Mucosa of descending colon (tissue), 3 donors: ENCODE results near the gene NISCH. TPM values are rescaled to one million over a fixed set of nuclear protein-coding genes. Genes with fewer than 3 reads are reported as not detected.

Experiments
- ATAC-seq: fragments of 200-7000 bp; cut with Tn5 transposase; one replicate; pipeline ENCODE4 v1.9.1; 2020; ENCODE audit warnings: mild to moderate bottlenecking, moderate library complexity
- DNase-seq, 3 donors: peaks; one replicate each; pipeline ENCODE4 v3.0.0-alpha.2; 2020
- H3K36me3 ChIP-seq: fragments of 200-600 bp; one replicate; pipeline ENCODE4 v1.8.0; 2021; ENCODE audit warnings: low read depth, mild to moderate bottlenecking
- H3K4me1 ChIP-seq: fragments of 200-600 bp; one replicate; pipeline ENCODE4 v1.8.0; 2021; ENCODE audit warnings: low read depth, mild to moderate bottlenecking
- H3K4me3 ChIP-seq: fragments of 200-600 bp; one replicate; pipeline ENCODE4 v1.8.0; 2021; ENCODE audit warnings: mild to moderate bottlenecking
- H3K9me3 ChIP-seq: fragments of 200-600 bp; one replicate; pipeline ENCODE4 v1.8.0; 2021; ENCODE audit warnings: mild to moderate bottlenecking
- intact Hi-C, 2 donors: fragments of 100-400 bp; cut with DNase I in 1 of 2; cut with micrococcal nuclease in 1 of 2; formaldehyde crosslinking; loops; one replicate each; pipeline versions ENCODE4 v1.11.0 to v1.11.1; 2022; cut with DNase I, micrococcal nuclease
- total RNA-seq, 3 donors: library from RNA; stranded (reverse); fragmentation: NEBNext Ultra II Directional in 2 of 3; extraction: Animal tissue kit (Norgen Biotek cat#: 25700) in 2 of 3; gene quantifications; one replicate each; pipeline versions ENCODE4 v1.2.1 to v1.2.4, GENCODE V29; 2021 to 2023
- TF ChIP-seq, protein P1 (sequence below): fragments of 200-600 bp; IDR thresholded peaks from one replicate; pipeline ENCODE4 v1.8.0; 2022; ENCODE audit warnings: antibody characterized with exemption, mild to moderate bottlenecking
- donor health status: DM: no; HTN: no; CAD: no; lungs with moderate emphysema.
- donor health status: DM: no; HTN: no; CAD: no.
- donor health status: DM: no; HTN: yes; CAD: no.

Gene NISCH
- total RNA-seq, 3 donors from 2014 or later = 57.6 to 91.0 (median 72.1) TPM

GRCh38 chr3:52517796-52518722 is 62.7 kb downstream of the NISCH start:
- H3K4me1 ChIP-seq = peaks cover 2% of the 10 kb centered on the region
- no peaks in the 10 kb centered on the region for H3K36me3 ChIP-seq
- TF ChIP-seq, protein P1, sequence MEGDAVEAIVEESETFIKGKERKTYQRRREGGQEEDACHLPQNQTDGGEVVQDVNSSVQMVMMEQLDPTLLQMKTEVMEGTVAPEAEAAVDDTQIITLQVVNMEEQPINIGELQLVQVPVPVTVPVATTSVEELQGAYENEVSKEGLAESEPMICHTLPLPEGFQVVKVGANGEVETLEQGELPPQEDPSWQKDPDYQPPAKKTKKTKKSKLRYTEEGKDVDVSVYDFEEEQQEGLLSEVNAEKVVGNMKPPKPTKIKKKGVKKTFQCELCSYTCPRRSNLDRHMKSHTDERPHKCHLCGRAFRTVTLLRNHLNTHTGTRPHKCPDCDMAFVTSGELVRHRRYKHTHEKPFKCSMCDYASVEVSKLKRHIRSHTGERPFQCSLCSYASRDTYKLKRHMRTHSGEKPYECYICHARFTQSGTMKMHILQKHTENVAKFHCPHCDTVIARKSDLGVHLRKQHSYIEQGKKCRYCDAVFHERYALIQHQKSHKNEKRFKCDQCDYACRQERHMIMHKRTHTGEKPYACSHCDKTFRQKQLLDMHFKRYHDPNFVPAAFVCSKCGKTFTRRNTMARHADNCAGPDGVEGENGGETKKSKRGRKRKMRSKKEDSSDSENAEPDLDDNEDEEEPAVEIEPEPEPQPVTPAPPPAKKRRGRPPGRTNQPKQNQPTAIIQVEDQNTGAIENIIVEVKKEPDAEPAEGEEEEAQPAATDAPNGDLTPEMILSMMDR = no peak
- no peak for ATAC-seq
- no peak overlapping the region for H3K4me3 ChIP-seq
- intact Hi-C loops = no loop called here
- no peak for DNase-seq
- no peaks in the 10 kb centered on the region for H3K9me3 ChIP-seq

DNA sequence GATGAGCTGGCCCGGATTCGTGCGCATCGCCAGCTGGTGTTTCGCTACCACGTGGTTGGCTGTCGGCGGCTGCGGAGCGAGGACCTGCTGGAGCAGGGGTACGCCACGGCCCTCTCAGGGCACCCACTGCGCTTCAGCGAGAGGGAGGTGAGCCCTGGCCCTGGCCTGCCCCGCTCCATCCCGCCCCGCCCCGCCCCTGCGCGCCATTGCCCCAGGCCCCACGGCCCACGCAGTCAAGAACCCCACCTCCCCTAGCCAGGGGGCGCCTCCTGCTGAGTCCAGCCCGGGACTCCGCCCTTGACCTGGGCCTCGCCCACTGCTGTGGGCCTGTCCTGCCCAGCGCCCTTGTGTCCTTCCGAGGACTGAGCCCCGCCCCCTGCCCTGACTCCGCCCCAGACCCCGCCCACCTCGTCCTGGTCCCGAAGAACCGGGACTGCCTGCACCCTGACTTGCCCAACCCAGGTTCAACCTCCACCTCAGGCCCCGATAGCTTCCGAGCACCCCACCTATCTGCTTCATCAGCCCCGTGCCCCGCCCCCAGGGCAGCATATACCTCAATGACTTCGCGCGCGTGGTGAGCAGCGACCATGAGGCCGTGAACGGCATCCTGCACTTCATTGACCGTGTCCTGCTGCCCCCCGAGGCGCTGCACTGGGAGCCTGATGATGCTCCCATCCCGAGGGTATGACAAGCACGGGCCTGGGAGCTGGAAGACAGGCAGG is 63.5 kb downstream of the NISCH start:
- intact Hi-C loops = no loop called here
- Histone ChIP-seq H3K36me3 (no peaks in the 10 kb centered on the region), H3K9me3 (no peaks in the 10 kb centered on the region), H3K4me1 (peaks cover 2% of the 10 kb centered on the region), H3K4me3 (no peak overlapping the region)
- ATAC-seq (peak; percentile 68), DNase-seq (peak in 2 of 3 donors; percentile 63)
- TF ChIP-seq, protein P1 = no peak

DNA sequence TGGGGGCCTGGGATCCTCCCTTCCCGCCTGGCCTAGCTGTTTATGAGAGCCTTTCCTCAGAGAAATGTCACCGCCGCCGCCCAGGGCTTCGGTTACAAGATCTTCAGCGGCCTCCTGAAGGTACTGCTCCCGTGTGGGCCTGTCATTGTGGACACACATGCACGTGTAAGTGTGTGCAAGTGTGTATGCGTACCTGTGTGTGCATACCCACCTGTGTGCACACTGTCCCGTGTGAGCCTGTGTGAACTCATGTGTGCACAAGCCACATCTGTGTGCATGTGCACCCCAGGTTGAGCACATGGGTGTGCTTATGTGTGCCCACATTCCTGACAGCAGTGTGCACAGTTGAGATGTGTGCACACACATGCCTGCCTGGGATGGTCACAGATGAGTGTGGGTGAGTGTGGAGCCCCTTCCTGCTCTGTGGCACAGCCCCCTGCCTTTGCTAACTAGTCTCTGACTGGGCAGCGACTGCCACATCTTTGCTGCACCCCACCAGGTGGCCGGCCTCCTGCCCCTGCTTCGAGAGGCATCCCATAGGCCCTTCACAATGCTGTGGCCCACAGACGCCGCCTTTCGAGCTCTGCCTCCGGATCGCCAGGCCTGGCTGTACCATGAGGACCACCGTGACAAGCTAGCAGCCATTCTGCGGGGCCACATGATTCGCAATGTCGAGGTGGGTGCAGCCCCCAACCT is 64.2 kb downstream of the NISCH start:
- no peak for ATAC-seq
- intact Hi-C loops = no loop called here
- DNase-seq = no peak
- TF ChIP-seq, protein P1 = no peak
- H3K4me1 ChIP-seq = peaks cover 2% of the 10 kb centered on the region
- no peaks in the 10 kb centered on the region for H3K9me3 ChIP-seq
- H3K4me3 ChIP-seq = no peak overlapping the region
- H3K36me3 ChIP-seq = no peaks in the 10 kb centered on the region

DNA sequence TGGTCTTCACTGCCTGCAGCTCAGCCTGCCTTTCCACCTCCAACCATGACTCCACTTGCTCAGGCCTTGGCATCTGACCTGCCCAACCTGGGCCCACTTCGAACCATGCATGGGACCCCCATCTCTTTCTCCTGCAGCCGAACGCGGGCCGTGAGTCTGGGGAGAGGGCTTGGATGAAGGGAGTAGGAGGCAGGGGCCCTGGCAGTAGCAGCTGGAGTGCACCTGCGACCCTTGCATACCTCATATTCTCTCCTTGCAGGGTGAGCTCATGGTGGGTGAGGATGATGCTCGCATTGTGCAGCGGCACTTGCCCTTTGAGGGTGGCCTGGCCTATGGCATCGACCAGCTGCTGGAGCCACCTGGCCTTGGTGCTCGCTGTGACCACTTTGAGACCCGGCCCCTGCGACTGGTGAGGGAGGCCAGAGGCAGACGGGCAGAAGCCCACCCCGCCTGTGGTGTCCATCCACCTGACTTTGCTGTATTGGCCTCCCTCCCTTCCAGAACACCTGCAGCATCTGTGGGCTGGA is 64.8 kb downstream of the NISCH start:
- Histone ChIP-seq H3K36me3 (no peaks in the 10 kb centered on the region), H3K4me1 (peaks cover 2% of the 10 kb centered on the region), H3K9me3 (no peaks in the 10 kb centered on the region), H3K4me3 (no peak overlapping the region)
- intact Hi-C loops = no loop called here
- TF ChIP-seq, protein P1 = no peak
- ATAC-seq = no peak
- DNase-seq = no peak

GRCh38 chr3:52520716-52521487 is 65.5 kb downstream of the NISCH start:
- Histone ChIP-seq H3K36me3 (no peaks in the 10 kb centered on the region), H3K9me3 (no peaks in the 10 kb centered on the region), H3K4me3 (no peak overlapping the region), H3K4me1 (peaks cover 2% of the 10 kb centered on the region)
- DNase-seq (no peak), ATAC-seq (no peak)
- intact Hi-C loops = no loop called here
- TF ChIP-seq, protein P1 = no peak
